SK-N-SH treated with all-trans-retinoic acid at 6 μM for 48 hours (cell line): ENCODE measurements around the gene C6orf132.

Experiments used
- ARNTL ChIP-seq: fragments of 450-650 bp; formaldehyde crosslinking; IDR thresholded peaks from 2 replicates; pipeline ENCODE4 v1.5.0; 2020; ENCODE audit warnings: low read depth, mild to moderate bottlenecking, moderate library complexity, borderline replicate concordance
- BACH2 ChIP-seq: fragments of 250-450 bp; sonication (Bioruptor Pico); IDR thresholded peaks from 2 replicates; pipeline ENCODE4 v1.9.0; 2021; ENCODE audit warnings: mild to moderate bottlenecking, borderline replicate concordance
- GLIS3 ChIP-seq: fragments of 250-450 bp; sonication (Bioruptor Pico); IDR thresholded peaks from 2 replicates; pipeline ENCODE4 v1.5.0; 2020; ENCODE audit warnings: mild to moderate bottlenecking, moderate library complexity
- RARB ChIP-seq: fragments of 250-450 bp; sonication (Bioruptor Pico); IDR thresholded peaks from 2 replicates; pipeline ENCODE4 v1.8.0; 2021; ENCODE audit warnings: mild to moderate bottlenecking, moderate library complexity
- ZC3H10 ChIP-seq: fragments of 250-450 bp; sonication (Bioruptor Pico); IDR thresholded peaks from 2 replicates; pipeline ENCODE4 v1.5.1; 2021; ENCODE audit warnings: mild to moderate bottlenecking, moderate library complexity
- ZFP30 ChIP-seq: fragments of 450-650 bp; formaldehyde crosslinking; IDR thresholded peaks from 2 replicates; pipeline ENCODE4 v1.5.0; 2022; ENCODE audit warnings: mild to moderate bottlenecking, moderate library complexity
- ZNF8 ChIP-seq: fragments of 450-650 bp; formaldehyde crosslinking; IDR thresholded peaks from 2 replicates; pipeline ENCODE4 v1.5.0; 2020; ENCODE audit warnings: mild to moderate bottlenecking, moderate library complexity
- TF ChIP-seq, protein P1 (sequence below): fragments of 250-450 bp; sonication (Bioruptor Pico); IDR thresholded peaks from 2 replicates; pipeline ENCODE4 v1.5.1; 2020; ENCODE audit warnings: low read depth, mild to moderate bottlenecking, moderate library complexity
- TF ChIP-seq, protein P2 (sequence below): fragments of 250-450 bp; sonication (Bioruptor Pico); IDR thresholded peaks from 2 replicates; pipeline ENCODE4 v1.8.0; 2021; ENCODE audit warnings: low read depth, mild to moderate bottlenecking, moderate library complexity, borderline replicate concordance
- TF ChIP-seq, protein P3 (sequence below): fragments of 250-450 bp; sonication (Bioruptor Pico); IDR thresholded peaks from 2 replicates; pipeline ENCODE4 v1.5.1; 2021; ENCODE audit warnings: mild to moderate bottlenecking, moderate library complexity
- TF ChIP-seq, protein P4 (sequence below): fragments of 250-450 bp; sonication (Bioruptor Pico); IDR thresholded peaks from 2 replicates; pipeline ENCODE4 v1.8.0; 2020; ENCODE audit warnings: mild to moderate bottlenecking, moderate library complexity, borderline replicate concordance

DNA sequence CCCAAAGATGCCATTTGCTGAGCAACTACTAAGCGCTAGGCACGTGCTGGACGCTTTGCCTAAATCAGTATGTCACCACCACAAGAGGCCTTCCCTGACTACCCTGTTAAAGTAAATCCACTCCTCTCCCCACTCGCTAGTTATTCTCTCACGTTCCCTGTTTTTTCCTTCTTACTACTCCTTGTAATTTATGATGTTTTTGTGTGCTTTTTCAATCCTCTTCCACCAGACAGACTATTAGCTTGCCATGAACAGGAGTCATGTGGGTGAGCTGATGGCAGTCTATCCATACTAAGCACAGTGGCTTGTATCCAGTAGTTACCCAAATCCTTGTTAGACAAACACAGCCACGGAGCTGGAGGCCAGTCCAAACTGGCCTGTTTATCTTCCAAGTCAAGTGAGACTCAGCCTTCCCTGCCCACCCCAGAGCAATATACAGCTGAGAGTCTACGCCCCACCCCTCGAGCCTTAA, 41.2 kb downstream of the C6orf132 start:
- TF ChIP-seq BACH2 (CRISPR knock-in tag) (no peak), ZFP30 (CRISPR knock-in tag) (no peak), ZNF8 (CRISPR knock-in tag) (no peak), RARB (CRISPR knock-in tag) (no peak), ARNTL (CRISPR knock-in tag) (no peak), GLIS3 (CRISPR knock-in tag) (no peak), ZC3H10 (CRISPR knock-in tag) (no peak)
- TF ChIP-seq, protein P1, sequence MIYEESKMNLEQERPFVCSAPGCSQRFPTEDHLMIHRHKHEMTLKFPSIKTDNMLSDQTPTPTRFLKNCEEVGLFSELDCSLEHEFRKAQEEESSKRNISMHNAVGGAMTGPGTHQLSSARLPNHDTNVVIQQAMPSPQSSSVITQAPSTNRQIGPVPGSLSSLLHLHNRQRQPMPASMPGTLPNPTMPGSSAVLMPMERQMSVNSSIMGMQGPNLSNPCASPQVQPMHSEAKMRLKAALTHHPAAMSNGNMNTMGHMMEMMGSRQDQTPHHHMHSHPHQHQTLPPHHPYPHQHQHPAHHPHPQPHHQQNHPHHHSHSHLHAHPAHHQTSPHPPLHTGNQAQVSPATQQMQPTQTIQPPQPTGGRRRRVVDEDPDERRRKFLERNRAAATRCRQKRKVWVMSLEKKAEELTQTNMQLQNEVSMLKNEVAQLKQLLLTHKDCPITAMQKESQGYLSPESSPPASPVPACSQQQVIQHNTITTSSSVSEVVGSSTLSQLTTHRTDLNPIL (CRISPR knock-in tag), result no peak
- TF ChIP-seq, protein P2, sequence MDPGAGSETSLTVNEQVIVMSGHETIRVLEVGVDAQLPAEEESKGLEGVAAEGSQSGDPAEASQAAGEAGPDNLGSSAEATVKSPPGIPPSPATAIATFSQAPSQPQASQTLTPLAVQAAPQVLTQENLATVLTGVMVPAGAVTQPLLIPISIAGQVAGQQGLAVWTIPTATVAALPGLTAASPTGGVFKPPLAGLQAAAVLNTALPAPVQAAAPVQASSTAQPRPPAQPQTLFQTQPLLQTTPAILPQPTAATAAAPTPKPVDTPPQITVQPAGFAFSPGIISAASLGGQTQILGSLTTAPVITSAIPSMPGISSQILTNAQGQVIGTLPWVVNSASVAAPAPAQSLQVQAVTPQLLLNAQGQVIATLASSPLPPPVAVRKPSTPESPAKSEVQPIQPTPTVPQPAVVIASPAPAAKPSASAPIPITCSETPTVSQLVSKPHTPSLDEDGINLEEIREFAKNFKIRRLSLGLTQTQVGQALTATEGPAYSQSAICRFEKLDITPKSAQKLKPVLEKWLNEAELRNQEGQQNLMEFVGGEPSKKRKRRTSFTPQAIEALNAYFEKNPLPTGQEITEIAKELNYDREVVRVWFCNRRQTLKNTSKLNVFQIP (CRISPR knock-in tag), result no peak
- TF ChIP-seq, protein P3, sequence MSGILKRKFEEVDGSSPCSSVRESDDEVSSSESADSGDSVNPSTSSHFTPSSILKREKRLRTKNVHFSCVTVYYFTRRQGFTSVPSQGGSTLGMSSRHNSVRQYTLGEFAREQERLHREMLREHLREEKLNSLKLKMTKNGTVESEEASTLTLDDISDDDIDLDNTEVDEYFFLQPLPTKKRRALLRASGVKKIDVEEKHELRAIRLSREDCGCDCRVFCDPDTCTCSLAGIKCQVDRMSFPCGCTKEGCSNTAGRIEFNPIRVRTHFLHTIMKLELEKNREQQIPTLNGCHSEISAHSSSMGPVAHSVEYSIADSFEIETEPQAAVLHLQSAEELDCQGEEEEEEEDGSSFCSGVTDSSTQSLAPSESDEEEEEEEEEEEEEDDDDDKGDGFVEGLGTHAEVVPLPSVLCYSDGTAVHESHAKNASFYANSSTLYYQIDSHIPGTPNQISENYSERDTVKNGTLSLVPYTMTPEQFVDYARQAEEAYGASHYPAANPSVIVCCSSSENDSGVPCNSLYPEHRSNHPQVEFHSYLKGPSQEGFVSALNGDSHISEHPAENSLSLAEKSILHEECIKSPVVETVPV (CRISPR knock-in tag), result no peak
- TF ChIP-seq, protein P4, sequence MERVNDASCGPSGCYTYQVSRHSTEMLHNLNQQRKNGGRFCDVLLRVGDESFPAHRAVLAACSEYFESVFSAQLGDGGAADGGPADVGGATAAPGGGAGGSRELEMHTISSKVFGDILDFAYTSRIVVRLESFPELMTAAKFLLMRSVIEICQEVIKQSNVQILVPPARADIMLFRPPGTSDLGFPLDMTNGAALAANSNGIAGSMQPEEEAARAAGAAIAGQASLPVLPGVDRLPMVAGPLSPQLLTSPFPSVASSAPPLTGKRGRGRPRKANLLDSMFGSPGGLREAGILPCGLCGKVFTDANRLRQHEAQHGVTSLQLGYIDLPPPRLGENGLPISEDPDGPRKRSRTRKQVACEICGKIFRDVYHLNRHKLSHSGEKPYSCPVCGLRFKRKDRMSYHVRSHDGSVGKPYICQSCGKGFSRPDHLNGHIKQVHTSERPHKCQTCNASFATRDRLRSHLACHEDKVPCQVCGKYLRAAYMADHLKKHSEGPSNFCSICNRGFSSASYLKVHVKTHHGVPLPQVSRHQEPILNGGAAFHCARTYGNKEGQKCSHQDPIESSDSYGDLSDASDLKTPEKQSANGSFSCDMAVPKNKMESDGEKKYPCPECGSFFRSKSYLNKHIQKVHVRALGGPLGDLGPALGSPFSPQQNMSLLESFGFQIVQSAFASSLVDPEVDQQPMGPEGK (CRISPR knock-in tag), result no peak
